ENCODE results near the gene SSC4D. TPM values are rescaled to one million over a fixed set of nuclear protein-coding genes. Genes with fewer than 3 reads are reported as not detected.

The SSC4D gene
- polyA plus RNA-seq, 1 donor: 1.2 TPM

DNA sequence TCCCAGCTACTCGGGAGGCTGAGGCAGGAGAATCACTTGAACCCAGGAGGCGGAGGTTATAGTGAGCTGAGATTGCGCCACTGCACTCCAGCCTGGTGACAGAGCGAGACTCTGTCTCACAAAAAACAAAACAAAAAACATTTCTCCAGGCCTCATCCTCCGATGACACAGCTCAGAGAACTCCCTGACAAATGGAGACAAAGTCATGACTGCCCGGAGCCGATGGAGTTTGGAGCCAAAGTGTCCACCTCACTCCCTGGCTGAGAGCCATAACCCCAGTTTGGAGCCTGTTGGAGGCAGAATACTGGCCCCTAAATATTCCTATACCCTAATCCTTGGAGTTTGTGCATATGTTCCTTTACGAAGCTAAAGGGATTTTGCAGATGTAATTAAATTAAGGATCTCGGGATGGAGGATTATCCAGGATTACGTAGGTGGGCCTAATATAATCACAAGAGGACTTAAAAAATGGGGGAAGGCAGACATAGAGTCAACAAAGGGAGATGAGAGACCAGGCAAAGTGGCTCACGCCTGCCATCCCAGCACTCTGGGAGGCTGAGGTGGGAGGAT is 22.7 kb downstream of the SSC4D start:
- no peaks in the 10 kb centered on the region for H3K4me1 ChIP-seq (ENCODE audit: control insufficient read depth, insufficient read depth, low read length)
- H3K27me3 ChIP-seq (ENCODE audit: control insufficient read depth, insufficient read depth, low read length): no peaks in the 10 kb centered on the region
- H3K4me3 ChIP-seq (ENCODE audit: low read length): no peak overlapping the region
- no peaks in the 10 kb centered on the region for H3K36me3 ChIP-seq (ENCODE audit: control insufficient read depth, insufficient read depth, low read length)
- no peaks in the 10 kb centered on the region for H3K9me3 ChIP-seq (ENCODE audit: control insufficient read depth, low read depth, low read length)
- H3K27ac ChIP-seq (ENCODE audit: low read length): no peak overlapping the region
- no peak for DNase-seq
- 92% methylated on average over 5 of the region's 11 CpGs for whole genome bisulfite sequencing (ENCODE audit: insufficient coverage, low lambda C conversion rate)

GRCh38 chr7:76383089-76383944 is 26.2 kb downstream of the SSC4D start:
- H3K4me1 ChIP-seq (ENCODE audit: control insufficient read depth, insufficient read depth, low read length): peaks cover 6% of the 10 kb centered on the region
- H3K4me3 ChIP-seq (ENCODE audit: low read length): no peak overlapping the region
- DNase-seq: no peak
- H3K27ac ChIP-seq (ENCODE audit: low read length): no peak overlapping the region
- no peaks in the 10 kb centered on the region for H3K27me3 ChIP-seq (ENCODE audit: control insufficient read depth, insufficient read depth, low read length)
- WGBS (ENCODE audit: insufficient coverage, low lambda C conversion rate): 35% methylated on average over 4 of the region's 13 CpGs
- H3K9me3 ChIP-seq (ENCODE audit: control insufficient read depth, low read depth, low read length): no peaks in the 10 kb centered on the region
- H3K36me3 ChIP-seq (ENCODE audit: control insufficient read depth, insufficient read depth, low read length): no peaks in the 10 kb centered on the region

- no CpG with 5 or more reads among the region's 7 CpGs for WGBS (ENCODE audit: insufficient coverage, low lambda C conversion rate)
- DNase-seq: no peak
- Histone ChIP-seq H3K36me3 (ENCODE audit: control insufficient read depth, insufficient read depth, low read length) (no peaks in the 10 kb centered on the region), H3K27me3 (ENCODE audit: control insufficient read depth, insufficient read depth, low read length) (no peaks in the 10 kb centered on the region), H3K27ac (ENCODE audit: low read length) (no peak overlapping the region), H3K9me3 (ENCODE audit: control insufficient read depth, low read depth, low read length) (no peaks in the 10 kb centered on the region), H3K4me1 (ENCODE audit: control insufficient read depth, insufficient read depth, low read length) (peaks cover 6% of the 10 kb centered on the region), H3K4me3 (ENCODE audit: low read length) (no peak overlapping the region)
Observed at GRCh38 chr7:76381814-76382213, 27.7 kb downstream of the SSC4D start.

- Histone ChIP-seq H3K9me3 (ENCODE audit: control insufficient read depth, low read depth, low read length) (no peaks in the 10 kb centered on the region), H3K4me3 (ENCODE audit: low read length) (peak overlapping the region; percentile 58), H3K27ac (ENCODE audit: low read length) (peak overlapping the region; percentile 88), H3K36me3 (ENCODE audit: control insufficient read depth, insufficient read depth, low read length) (no peaks in the 10 kb centered on the region), H3K27me3 (ENCODE audit: control insufficient read depth, insufficient read depth, low read length) (no peaks in the 10 kb centered on the region), H3K4me1 (ENCODE audit: control insufficient read depth, insufficient read depth, low read length) (peaks cover 6% of the 10 kb centered on the region)
- WGBS (ENCODE audit: insufficient coverage, low lambda C conversion rate): no CpG with 5 or more reads among the region's 7 CpGs
- DNase-seq: no peak
Observed at GRCh38 chr7:76380623-76380966, 28.9 kb downstream of the SSC4D start.

DNA sequence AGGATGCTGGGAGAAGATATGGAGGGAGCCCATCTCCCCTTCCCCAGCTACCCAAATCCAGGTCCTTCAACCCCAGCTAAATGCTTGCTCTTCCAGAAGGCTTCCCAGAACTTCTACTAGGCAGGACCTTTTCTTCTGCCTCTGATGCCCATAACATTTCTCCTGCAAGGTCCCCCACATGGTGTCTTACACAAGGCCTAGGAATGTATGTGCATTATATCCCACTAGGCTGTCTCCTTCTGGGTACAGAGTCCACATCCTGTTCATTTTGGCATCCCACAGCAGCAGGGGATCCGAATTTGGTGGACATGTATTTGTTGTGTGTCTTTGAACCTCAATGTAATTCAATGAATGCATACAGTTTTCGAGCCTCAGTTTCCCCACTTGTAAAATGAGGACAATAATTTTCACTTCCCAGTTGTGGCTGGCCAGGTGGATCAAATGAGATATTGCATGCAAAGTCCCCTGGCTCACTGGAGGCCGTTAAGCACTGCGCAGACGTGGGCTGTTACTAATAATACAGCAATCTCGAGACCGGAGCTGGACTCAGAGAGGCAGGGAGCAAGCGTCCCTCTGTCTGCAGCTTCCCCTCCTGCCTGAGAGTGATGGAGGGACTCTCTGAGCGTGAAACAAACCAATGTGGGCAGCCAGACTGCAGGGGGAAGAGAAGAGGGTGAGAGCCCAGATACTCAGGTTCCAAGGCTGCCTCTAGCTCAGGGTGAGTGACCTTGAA is 32.1 kb downstream of the SSC4D start:
- no peak for DNase-seq
- Histone ChIP-seq H3K27me3 (ENCODE audit: control insufficient read depth, insufficient read depth, low read length) (no peaks in the 10 kb centered on the region), H3K36me3 (ENCODE audit: control insufficient read depth, insufficient read depth, low read length) (no peaks in the 10 kb centered on the region), H3K4me1 (ENCODE audit: control insufficient read depth, insufficient read depth, low read length) (peaks cover 6% of the 10 kb centered on the region), H3K9me3 (ENCODE audit: control insufficient read depth, low read depth, low read length) (no peaks in the 10 kb centered on the region), H3K4me3 (ENCODE audit: low read length) (no peak overlapping the region), H3K27ac (ENCODE audit: low read length) (no peak overlapping the region)
- no CpG with 5 or more reads among the region's 9 CpGs for WGBS (ENCODE audit: insufficient coverage, low lambda C conversion rate)

- H3K4me1 ChIP-seq (ENCODE audit: control insufficient read depth, insufficient read depth, low read length): peaks cover 6% of the 10 kb centered on the region
- H3K36me3 ChIP-seq (ENCODE audit: control insufficient read depth, insufficient read depth, low read length): no peaks in the 10 kb centered on the region
- no CpG with 5 or more reads among the region's 9 CpGs for WGBS (ENCODE audit: insufficient coverage, low lambda C conversion rate)
- DNase-seq: no peak
- H3K27me3 ChIP-seq (ENCODE audit: control insufficient read depth, insufficient read depth, low read length): no peaks in the 10 kb centered on the region
- no peaks in the 10 kb centered on the region for H3K9me3 ChIP-seq (ENCODE audit: control insufficient read depth, low read depth, low read length)
- no peak overlapping the region for H3K4me3 ChIP-seq (ENCODE audit: low read length)
- H3K27ac ChIP-seq (ENCODE audit: low read length): no peak overlapping the region
Observed at GRCh38 chr7:76375251-76375650, 34.2 kb downstream of the SSC4D start.

GRCh38 chr7:76372984-76373833 is 36.3 kb downstream of the SSC4D start:
- Histone ChIP-seq H3K36me3 (ENCODE audit: control insufficient read depth, insufficient read depth, low read length) (no peaks in the 10 kb centered on the region), H3K27me3 (ENCODE audit: control insufficient read depth, insufficient read depth, low read length) (no peaks in the 10 kb centered on the region), H3K27ac (ENCODE audit: low read length) (no peak overlapping the region), H3K4me1 (ENCODE audit: control insufficient read depth, insufficient read depth, low read length) (no peaks in the 10 kb centered on the region), H3K9me3 (ENCODE audit: control insufficient read depth, low read depth, low read length) (no peaks in the 10 kb centered on the region), H3K4me3 (ENCODE audit: low read length) (no peak overlapping the region)
- DNase-seq: peak; percentile 30 to 33
- 86% methylated on average over 1 of the region's 9 CpGs for WGBS (ENCODE audit: insufficient coverage, low lambda C conversion rate)

DNA sequence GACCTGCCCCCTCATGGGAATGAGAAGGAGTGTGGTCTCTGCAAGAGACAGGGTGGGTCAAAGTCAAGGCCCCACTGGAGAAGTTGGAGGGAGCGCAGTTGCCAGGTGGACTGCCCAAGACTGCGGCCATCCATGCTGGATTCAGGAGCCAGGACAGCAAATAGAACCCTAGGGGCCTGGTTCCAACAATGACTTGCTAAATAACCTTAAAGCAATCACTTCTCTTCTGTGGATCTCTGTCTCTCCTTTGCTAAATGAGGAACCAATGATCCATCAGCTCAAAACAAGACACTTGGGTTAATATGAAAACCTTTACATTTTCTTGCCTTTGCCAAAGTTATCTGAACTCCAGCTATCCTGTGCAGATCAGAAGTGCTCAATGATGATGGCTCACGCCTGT is 38.1 kb downstream of the SSC4D start:
- H3K27ac ChIP-seq (ENCODE audit: low read length): no peak overlapping the region
- no CpG with 5 or more reads among the region's 3 CpGs for WGBS (ENCODE audit: insufficient coverage, low lambda C conversion rate)
- no peaks in the 10 kb centered on the region for H3K36me3 ChIP-seq (ENCODE audit: control insufficient read depth, insufficient read depth, low read length)
- H3K4me1 ChIP-seq (ENCODE audit: control insufficient read depth, insufficient read depth, low read length): no peaks in the 10 kb centered on the region
- H3K4me3 ChIP-seq (ENCODE audit: low read length): no peak overlapping the region
- no peaks in the 10 kb centered on the region for H3K27me3 ChIP-seq (ENCODE audit: control insufficient read depth, insufficient read depth, low read length)
- no peaks in the 10 kb centered on the region for H3K9me3 ChIP-seq (ENCODE audit: control insufficient read depth, low read depth, low read length)
- no peak for DNase-seq

- peaks cover 7% of the 10 kb centered on the region for H3K4me1 ChIP-seq (ENCODE audit: control insufficient read depth, insufficient read depth, low read length)
- WGBS (ENCODE audit: insufficient coverage, low lambda C conversion rate): no CpG with 5 or more reads among the region's 6 CpGs
- no peaks in the 10 kb centered on the region for H3K36me3 ChIP-seq (ENCODE audit: control insufficient read depth, insufficient read depth, low read length)
- H3K4me3 ChIP-seq (ENCODE audit: low read length): no peak overlapping the region
- no peak overlapping the region for H3K27ac ChIP-seq (ENCODE audit: low read length)
- no peak for DNase-seq
- no peaks in the 10 kb centered on the region for H3K9me3 ChIP-seq (ENCODE audit: control insufficient read depth, low read depth, low read length)
- no peaks in the 10 kb centered on the region for H3K27me3 ChIP-seq (ENCODE audit: control insufficient read depth, insufficient read depth, low read length)
Observed at GRCh38 chr7:76369018-76369417, 40.5 kb downstream of the SSC4D start.

DNA sequence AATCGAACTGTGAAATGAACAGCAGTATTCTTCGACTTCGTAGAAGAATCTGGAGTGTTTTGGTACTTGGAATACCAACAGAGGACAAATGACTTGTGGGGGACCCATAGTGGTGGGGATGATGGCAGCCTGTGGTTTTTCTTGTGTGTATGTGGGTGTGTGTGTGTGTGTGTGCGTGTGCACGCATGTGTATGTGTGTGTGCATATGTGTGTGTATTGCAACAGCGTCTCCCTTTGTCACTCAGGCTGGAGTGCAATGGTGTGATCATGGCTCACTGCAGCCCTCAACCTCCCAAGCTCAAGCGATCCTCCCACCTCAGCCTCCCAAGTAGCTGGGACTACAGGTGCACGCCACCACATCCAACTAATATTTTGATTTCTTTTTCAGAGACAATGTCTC is 41.3 kb downstream of the SSC4D start:
- no peak overlapping the region for H3K27ac ChIP-seq (ENCODE audit: low read length)
- WGBS (ENCODE audit: insufficient coverage, low lambda C conversion rate): no CpG with 5 or more reads among the region's 8 CpGs

More for the DNA sequence above, 41.3 kb downstream of the SSC4D start:
- no peak for DNase-seq
- Histone ChIP-seq H3K27me3 (ENCODE audit: control insufficient read depth, insufficient read depth, low read length) (no peaks in the 10 kb centered on the region), H3K36me3 (ENCODE audit: control insufficient read depth, insufficient read depth, low read length) (no peaks in the 10 kb centered on the region), H3K9me3 (ENCODE audit: control insufficient read depth, low read depth, low read length) (no peaks in the 10 kb centered on the region), H3K4me1 (ENCODE audit: control insufficient read depth, insufficient read depth, low read length) (peaks cover 7% of the 10 kb centered on the region), H3K4me3 (ENCODE audit: low read length) (no peak overlapping the region)

Measured in large intestine (tissue), 3 donors.